Endothelial cell of umbilical vein (primary cell): ENCODE results near the gene OGDH. TPM values are rescaled to one million over a fixed set of nuclear protein-coding genes. Genes with fewer than 3 reads are reported as not detected.

ENCODE experiments used
- BruUV-seq: library from RNA; stranded (reverse); fragments of 400-500 nt; replicated peaks from 2 replicates; lab custom pipeline; 2021; lab: Mats Ljungman, UMichigan
- CTCF ChIA-PET: fragments of 300-600, 350-600 bp; sonication (Branson Sonifier 250); formaldehyde crosslinking; loops from one replicate; lab custom pipeline; 2021; ENCODE audit warnings: antibody characterized with exemption, inconsistent platforms; lab: Charles Lee
- POLR2A ChIA-PET: fragments of 300-600, 350-600 bp; sonication (Branson Sonifier 250); formaldehyde crosslinking; loops from one replicate; lab custom pipeline; 2021; ENCODE audit warnings: antibody characterized with exemption, inconsistent platforms; lab: Charles Lee
- DNase-seq: peaks from one replicate; pipeline ENCODE4 v3.0.0-alpha.2; 2011; ENCODE audit warnings: low read depth, low spot score
- FAIRE-seq: peaks from 2 replicates; lab custom pipeline; 2011; peaks lifted over from hg19 to GRCh38; lab: Jason Lieb, UNC
- H2AFZ ChIP-seq: 2 replicates; pipeline ENCODE4 v1.6.0; 2012; ENCODE audit warnings: low read depth, low read length, control low read depth, inconsistent platforms
- H3K27ac ChIP-seq: 2 replicates; pipeline ENCODE4 v1.5.1; 2011; ENCODE audit warnings: low read depth, mild to moderate bottlenecking, control low read depth, low read length, moderate library complexity; ENCODE audit not compliant: insufficient read depth
- H3K27me3 ChIP-seq, 2 experiments: 2 replicates each; pipeline versions ENCODE4 v1.6.0 to v1.6.1; 2011; ENCODE audit warnings: low read length in 2 of 2, mixed read lengths in 1 of 2; ENCODE audit not compliant: control insufficient read depth in 2 of 2, insufficient read depth in 2 of 2
- H3K36me3 ChIP-seq, 2 experiments: 2 replicates in 1 of 2; 3 replicates in 1 of 2; pipeline ENCODE4 v1.5.1; 2011; ENCODE audit warnings: low read length in 2 of 2, mild to moderate bottlenecking in 1 of 2, moderate library complexity in 1 of 2; ENCODE audit not compliant: control insufficient read depth in 2 of 2, insufficient read depth in 2 of 2; ENCODE audit errors: extremely low read depth in 1 of 2
- H3K4me1 ChIP-seq: 3 replicates; pipeline ENCODE4 v1.5.1; 2011; ENCODE audit warnings: mild to moderate bottlenecking, low read length; ENCODE audit not compliant: control insufficient read depth, insufficient read depth; ENCODE audit errors: extremely low read depth
- H3K4me2 ChIP-seq: 2 replicates; pipeline ENCODE4 v1.6.1; 2011; ENCODE audit warnings: low read length, control low read depth, mixed read lengths; ENCODE audit not compliant: insufficient read depth
- H3K4me3 ChIP-seq, 3 experiments: fragments of 200-600 bp in 1 of 3; sonication (generic), shearing (Covaris generic) in 1 of 3; replicated peaks in 1 of 3; 2 replicates each; pipeline ENCODE4 v1.5.1; 2011 to 2016; ENCODE audit warnings: control low read depth in 3 of 3, low read length in 3 of 3, mild to moderate bottlenecking in 2 of 3, inconsistent platforms in 1 of 3, low read depth in 1 of 3, moderate library complexity in 1 of 3; ENCODE audit not compliant: insufficient read depth in 1 of 3
- H3K79me2 ChIP-seq: 2 replicates; pipeline ENCODE4 v1.6.0; 2012; ENCODE audit warnings: low read length, inconsistent platforms; ENCODE audit not compliant: control insufficient read depth, insufficient read depth
- H3K9ac ChIP-seq: replicated peaks from 2 replicates; pipeline ENCODE3; 2011; ENCODE audit warnings: low read length, control low read depth; ENCODE audit not compliant: insufficient read depth; ENCODE audit errors: extremely low read depth
- H3K9me1 ChIP-seq: replicated peaks from 3 replicates; pipeline ENCODE4 v1.6.0; 2011; ENCODE audit warnings: mild to moderate bottlenecking, low read length; ENCODE audit not compliant: control insufficient read depth, insufficient read depth; ENCODE audit errors: extremely low read depth
- H3K9me3 ChIP-seq: replicated peaks from 2 replicates; pipeline ENCODE4 v1.5.1; 2012; ENCODE audit warnings: low read length, inconsistent platforms; ENCODE audit not compliant: control insufficient read depth, insufficient read depth
- H4K20me1 ChIP-seq: replicated peaks from 2 replicates; pipeline ENCODE3; 2011; ENCODE audit warnings: mild to moderate bottlenecking, low read length; ENCODE audit not compliant: control insufficient read depth, insufficient read depth; ENCODE audit errors: extremely low read depth
- EZH2 ChIP-seq: IDR thresholded peaks from 2 replicates; pipeline ENCODE4 v1.6.1; 2012; ENCODE audit warnings: borderline replicate concordance, low read depth, mild to moderate bottlenecking, moderate library complexity, low read length, inconsistent platforms; ENCODE audit not compliant: severe bottlenecking
- FOS ChIP-seq: IDR thresholded peaks from 2 replicates; pipeline ENCODE4 v1.6.1; 2011; ENCODE audit warnings: mild to moderate bottlenecking, low read length, moderate library complexity, borderline replicate concordance; ENCODE audit not compliant: insufficient read depth
- GATA2 ChIP-seq: IDR thresholded peaks from 2 replicates; pipeline ENCODE4 v1.7.0; 2011; ENCODE audit warnings: low read depth, mild to moderate bottlenecking, moderate library complexity, mixed read lengths, low read length; ENCODE audit not compliant: insufficient read length, insufficient read depth
- JUN ChIP-seq: IDR thresholded peaks from 2 replicates; pipeline ENCODE4 v1.6.1; 2011; ENCODE audit warnings: borderline replicate concordance, low read depth; ENCODE audit not compliant: insufficient read length, insufficient read depth
- MYC ChIP-seq: IDR thresholded peaks from one replicate; pipeline ENCODE4 v1.6.1; 2011; ENCODE audit warnings: mild to moderate bottlenecking, low read depth, low read length
- POLR2A ChIP-seq: IDR thresholded peaks from 2 replicates; pipeline ENCODE4 v1.6.1; 2012; ENCODE audit warnings: low read depth, mild to moderate bottlenecking, control low read depth, low read length
- POLR2AphosphoS5 ChIP-seq: IDR thresholded peaks from 2 replicates; pipeline ENCODE4 v1.6.1; 2012; ENCODE audit warnings: low read depth, mild to moderate bottlenecking, control low read depth, low read length, moderate library complexity; ENCODE audit not compliant: insufficient read depth
- dilution Hi-C: fragments of 300-500 bp; cut with MboI; formaldehyde crosslinking; loops from one replicate; pipeline ENCODE4 v1.15.0; 2019; ENCODE audit warnings: low sequenced_read_pairs; ENCODE audit not compliant: extremely low pct_ligation_motif_present
- intact Hi-C: fragments of 100-400 bp; cut with micrococcal nuclease; formaldehyde crosslinking; loops from one replicate; pipeline ENCODE4 v1.10.0; 2022
- polyA plus RNA-seq, 4 experiments: library from polyadenylated mRNA; depleted of rRNA in 3 of 4; stranded (reverse) in 3 of 4; unstranded in 1 of 4; fragments of >200 nt; gene quantifications; 2 replicates each; pipeline versions ENCODE4 v1.2.1 to v1.2.3, GENCODE V29; 2011 to 2012; ENCODE audit warnings: missing spikeins in 1 of 4
- total RNA-seq: library from RNA; stranded (reverse); gene quantifications from 2 replicates; pipeline ENCODE4 v1.2.3, GENCODE V29; 2021
- TF ChIP-seq, protein P1 (sequence below): IDR thresholded peaks from 2 replicates; pipeline ENCODE4 v1.6.1; 2011; ENCODE audit not compliant: insufficient read depth, insufficient read length
- TF ChIP-seq, protein P2 (sequence below), 2 donors: IDR thresholded peaks; 1 replicate in 1 of 2; 2 replicates in 1 of 2; pipeline ENCODE4 v1.5.1; 2011; ENCODE audit warnings: low read length in 2 of 2, mild to moderate bottlenecking in 2 of 2, moderate library complexity in 2 of 2, control low read depth in 1 of 2, inconsistent platforms in 1 of 2, low read depth in 1 of 2; ENCODE audit not compliant: insufficient read depth in 1 of 2; ENCODE audit errors: extremely low read depth in 1 of 2

OGDH gene
- total and polyA plus RNA-seq, 2 donors (not counting 3 experiments of a cell fraction or from before 2014, with no cell fraction given): 88.9 to 92.9 TPM

DNA sequence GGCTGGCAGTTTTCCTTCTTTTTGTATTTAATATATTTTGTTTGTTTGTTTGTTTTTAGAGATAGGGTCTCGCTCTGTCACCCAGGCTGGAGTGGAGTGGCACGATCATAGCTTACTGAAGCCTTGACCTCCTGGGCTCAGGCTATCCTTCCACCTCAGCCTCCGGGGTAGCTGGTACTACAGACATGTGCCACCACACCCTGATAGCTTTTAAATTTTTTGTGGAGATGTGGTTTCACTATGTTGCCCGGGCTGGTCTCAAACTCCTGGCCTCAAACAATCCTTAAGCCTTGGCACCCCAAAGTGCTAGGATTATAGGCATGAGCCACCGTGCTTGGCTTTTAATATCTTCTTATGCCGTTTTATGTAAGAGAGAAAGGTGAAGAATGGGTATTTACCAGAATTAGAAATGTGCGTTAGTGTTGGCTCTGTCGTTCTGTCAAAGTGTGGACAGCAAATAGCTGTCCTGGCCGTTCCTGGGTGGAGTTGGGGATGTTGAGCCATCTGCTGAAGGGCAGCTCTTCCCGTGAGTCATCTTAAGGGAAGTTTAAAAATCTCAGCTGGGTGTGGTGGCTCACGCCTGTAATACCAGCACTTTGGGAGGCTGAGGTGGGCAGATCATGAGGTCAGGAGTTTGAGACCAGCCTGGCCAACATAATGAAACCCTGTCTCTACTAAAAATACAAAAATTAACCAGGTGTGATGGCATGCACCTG lies 14.8 kb downstream of the OGDH start:
- H3K36me3 ChIP-seq: peaks cover 0 to 3% of the 10 kb centered on the region in 2 experiments
- H4K20me1 ChIP-seq: peaks cover 2% of the 10 kb centered on the region
- ChIA-PET POLR2A (no interaction called here), CTCF (interaction anchor here (0.7 to 1.7 kb wide), 5 partner anchors 8 to 235 kb away, joined by 3 to 5 read pairs (median 4); partner anchors contain the start of gene H2AZ2)
- dilution Hi-C loops (no loop called here), intact Hi-C loops (no loop called here)
- no peak overlapping the region for H3K4me3 ChIP-seq
- no peak overlapping the region for H2AFZ ChIP-seq
- H3K27ac ChIP-seq: no peak overlapping the region
- no peak for TF ChIP-seq POLR2A
- no peaks in the 10 kb centered on the region for H3K9me1 ChIP-seq
- no peaks in the 10 kb centered on the region for H3K27me3 ChIP-seq
- no peak overlapping the region for H3K4me2 ChIP-seq
- FAIRE-seq (no peak), DNase-seq (no peak)
- H3K9ac ChIP-seq: no peak overlapping the region
- H3K79me2 ChIP-seq: peaks cover 75% of the 10 kb centered on the region
- H3K9me3 ChIP-seq: no peaks in the 10 kb centered on the region
- peaks cover 4% of the 10 kb centered on the region for H3K4me1 ChIP-seq
- no TSS peak for BruUV-seq

DNA sequence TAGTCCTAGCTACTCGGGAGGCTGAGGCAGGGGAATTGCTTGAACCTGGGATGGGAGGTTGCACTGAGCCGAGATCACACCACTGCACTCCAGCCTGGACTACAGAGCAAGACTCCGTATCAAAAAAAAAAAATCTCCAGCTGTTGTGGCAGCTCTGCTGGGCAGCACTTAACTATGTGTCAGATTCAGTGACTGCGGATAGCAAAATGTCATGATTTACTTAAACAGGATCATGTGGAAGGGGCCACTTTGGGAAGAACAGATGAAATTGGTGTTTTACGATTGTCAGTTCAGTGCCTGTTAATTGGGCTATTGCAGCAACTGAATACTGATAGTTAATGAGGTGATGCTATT lies 15.3 kb downstream of the OGDH start:
- TF ChIP-seq FOS (no peak), POLR2AphosphoS5 (no peak), JUN (no peak), EZH2 (no peak), GATA2 (no peak), MYC (no peak), POLR2A (no peak)
- TF ChIP-seq, protein P1, sequence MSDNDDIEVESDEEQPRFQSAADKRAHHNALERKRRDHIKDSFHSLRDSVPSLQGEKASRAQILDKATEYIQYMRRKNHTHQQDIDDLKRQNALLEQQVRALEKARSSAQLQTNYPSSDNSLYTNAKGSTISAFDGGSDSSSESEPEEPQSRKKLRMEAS: no peak
- TF ChIP-seq, protein P2, sequence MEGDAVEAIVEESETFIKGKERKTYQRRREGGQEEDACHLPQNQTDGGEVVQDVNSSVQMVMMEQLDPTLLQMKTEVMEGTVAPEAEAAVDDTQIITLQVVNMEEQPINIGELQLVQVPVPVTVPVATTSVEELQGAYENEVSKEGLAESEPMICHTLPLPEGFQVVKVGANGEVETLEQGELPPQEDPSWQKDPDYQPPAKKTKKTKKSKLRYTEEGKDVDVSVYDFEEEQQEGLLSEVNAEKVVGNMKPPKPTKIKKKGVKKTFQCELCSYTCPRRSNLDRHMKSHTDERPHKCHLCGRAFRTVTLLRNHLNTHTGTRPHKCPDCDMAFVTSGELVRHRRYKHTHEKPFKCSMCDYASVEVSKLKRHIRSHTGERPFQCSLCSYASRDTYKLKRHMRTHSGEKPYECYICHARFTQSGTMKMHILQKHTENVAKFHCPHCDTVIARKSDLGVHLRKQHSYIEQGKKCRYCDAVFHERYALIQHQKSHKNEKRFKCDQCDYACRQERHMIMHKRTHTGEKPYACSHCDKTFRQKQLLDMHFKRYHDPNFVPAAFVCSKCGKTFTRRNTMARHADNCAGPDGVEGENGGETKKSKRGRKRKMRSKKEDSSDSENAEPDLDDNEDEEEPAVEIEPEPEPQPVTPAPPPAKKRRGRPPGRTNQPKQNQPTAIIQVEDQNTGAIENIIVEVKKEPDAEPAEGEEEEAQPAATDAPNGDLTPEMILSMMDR (IDR thresholded peaks at IDR 0.05; ENCODE audit: extremely low read depth in 1 of 2, insufficient read depth in 1 of 2, low read depth in 1 of 2, low read length in 2 of 2): no peak
- Histone ChIP-seq H3K9ac (no peak overlapping the region), H3K79me2 (peaks cover 73% of the 10 kb centered on the region), H2AFZ (no peak overlapping the region), H3K36me3 (peaks cover 0 to 6% of the 10 kb centered on the region in 2 experiments), H3K4me3 (no peak overlapping the region), H3K9me3 (no peaks in the 10 kb centered on the region), H3K4me1 (peaks cover 4% of the 10 kb centered on the region), H3K9me1 (no peaks in the 10 kb centered on the region), H3K4me2 (no peak overlapping the region), H4K20me1 (peaks cover 2% of the 10 kb centered on the region), H3K27me3 (no peaks in the 10 kb centered on the region), H3K27ac (no peak overlapping the region)
- dilution Hi-C loops: no loop called here
- ChIA-PET POLR2A (no interaction called here), CTCF (interaction anchor here (0.7 to 1.7 kb wide), 3 partner anchors 10 to 226 kb away, joined by 3 to 5 read pairs (median 4); partner anchors contain the start of gene H2AZ2)
- no TSS peak for BruUV-seq
- FAIRE-seq (no peak), DNase-seq (no peak)
- intact Hi-C loops: no loop called here
